ENCODE results near the gene HBB.
"Not testable (repeated sequence)": the region's sequence is repeated elsewhere in the genome, so short reads cannot be mapped to it uniquely, and the experiment has no call there.

The HBB gene

DNA sequence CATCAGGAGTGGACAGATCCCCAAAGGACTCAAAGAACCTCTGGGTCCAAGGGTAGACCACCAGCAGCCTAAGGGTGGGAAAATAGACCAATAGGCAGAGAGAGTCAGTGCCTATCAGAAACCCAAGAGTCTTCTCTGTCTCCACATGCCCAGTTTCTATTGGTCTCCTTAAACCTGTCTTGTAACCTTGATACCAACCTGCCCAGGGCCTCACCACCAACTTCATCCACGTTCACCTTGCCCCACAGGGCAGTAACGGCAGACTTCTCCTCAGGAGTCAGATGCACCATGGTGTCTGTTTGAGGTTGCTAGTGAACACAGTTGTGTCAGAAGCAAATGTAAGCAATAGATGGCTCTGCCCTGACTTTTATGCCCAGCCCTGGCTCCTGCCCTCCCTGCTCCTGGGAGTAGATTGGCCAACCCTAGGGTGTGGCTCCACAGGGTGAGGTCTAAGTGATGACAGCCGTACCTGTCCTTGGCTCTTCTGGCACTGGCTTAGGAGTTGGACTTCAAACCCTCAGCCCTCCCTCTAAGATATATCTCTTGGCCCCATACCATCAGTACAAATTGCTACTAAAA, at the start of gene HBB:
TSS of gene HBB (minus strand) at position 340 of the 579 bp plus-strand sequence. CDS start at position 290, 50 bp downstream.
- no peak for DNase-seq (ENCODE audit: low read depth)

DNA sequence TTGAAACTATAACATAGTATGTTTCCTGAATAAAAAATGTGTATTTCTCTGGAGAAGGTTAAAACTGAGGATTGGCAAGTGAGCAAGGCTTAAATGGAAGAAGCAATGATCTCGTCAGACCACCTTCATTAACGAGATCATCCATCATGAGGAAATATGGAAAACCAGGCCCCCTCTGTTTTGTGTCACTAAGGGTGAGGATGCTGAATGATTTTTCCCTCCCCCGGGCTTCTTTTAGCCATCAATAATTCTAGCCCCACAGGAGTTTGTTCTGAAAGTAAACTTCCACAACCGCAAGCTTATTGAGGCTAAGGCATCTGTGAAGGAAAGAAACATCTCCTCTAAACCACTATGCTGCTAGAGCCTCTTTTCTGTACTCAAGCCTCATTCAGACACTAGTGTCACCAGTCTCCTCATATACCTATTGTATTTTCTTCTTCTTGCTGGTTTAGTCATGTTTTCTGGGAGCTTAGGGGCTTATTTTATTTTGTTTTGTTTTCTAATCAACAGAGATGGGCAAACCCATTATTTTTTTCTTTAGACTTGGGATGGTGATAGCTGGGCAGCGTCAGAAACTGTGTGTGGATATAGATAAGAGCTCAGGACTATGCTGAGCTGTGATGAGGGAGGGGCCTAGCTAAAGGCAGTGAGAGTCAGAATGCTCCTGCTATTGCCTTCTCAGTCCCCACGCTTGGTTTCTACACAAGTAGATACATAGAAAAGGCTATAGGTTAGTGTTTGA, 48.7 kb upstream of the HBB start:
- DNase-seq (ENCODE audit: low read depth), result no peak

DNA sequence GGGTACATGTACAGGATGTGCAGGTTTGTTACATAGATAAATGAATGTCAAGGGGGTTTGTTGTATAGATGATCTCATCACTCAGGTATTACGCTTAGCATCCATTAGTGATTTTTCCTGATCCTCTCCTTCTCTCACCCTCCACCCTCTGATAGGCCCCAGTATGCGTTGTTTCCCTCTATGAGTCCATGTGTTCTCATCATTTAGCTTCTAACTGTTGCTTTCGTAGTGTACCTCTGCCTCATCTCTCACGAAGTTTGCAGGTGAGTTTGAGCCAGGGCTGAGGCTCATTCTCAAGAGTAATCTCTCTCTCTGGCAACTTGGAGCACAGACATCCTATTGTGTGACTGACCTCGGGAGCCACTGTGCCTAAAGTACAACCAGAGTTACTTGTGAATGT, 47.5 kb upstream of the HBB start:
- DNase-seq (ENCODE audit: low read depth), result no peak

DNA sequence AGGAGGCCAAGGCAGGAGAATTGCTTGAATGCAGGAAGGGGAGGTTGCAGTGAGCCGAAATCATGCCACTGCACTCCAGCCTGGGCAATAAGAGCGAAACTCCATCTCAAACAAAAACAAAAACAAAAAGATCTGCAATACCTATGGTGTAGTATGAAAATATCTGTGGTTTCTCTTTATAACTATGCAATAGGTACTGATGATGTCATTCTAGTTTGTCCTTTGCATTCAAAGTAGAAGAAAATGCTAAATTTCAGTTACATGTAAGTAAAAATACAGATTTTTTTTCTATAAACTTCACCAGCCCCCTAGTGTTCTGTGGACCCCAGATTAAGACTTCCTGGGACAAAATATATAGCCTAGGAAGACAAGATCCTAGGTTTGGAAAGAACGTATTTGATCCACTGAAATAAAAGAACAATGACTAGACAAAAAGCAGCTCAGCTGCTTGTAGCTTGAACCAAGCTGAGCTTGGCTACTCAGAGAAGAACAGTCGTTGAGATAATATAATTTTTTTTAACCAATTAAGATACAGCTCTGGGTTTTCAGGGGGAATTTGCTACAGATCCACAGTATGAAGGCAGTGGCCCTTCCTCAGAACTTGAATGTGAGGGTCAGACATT, 45.6 kb upstream of the HBB start:
- DNase-seq (ENCODE audit: low read depth), result no peak

DNA sequence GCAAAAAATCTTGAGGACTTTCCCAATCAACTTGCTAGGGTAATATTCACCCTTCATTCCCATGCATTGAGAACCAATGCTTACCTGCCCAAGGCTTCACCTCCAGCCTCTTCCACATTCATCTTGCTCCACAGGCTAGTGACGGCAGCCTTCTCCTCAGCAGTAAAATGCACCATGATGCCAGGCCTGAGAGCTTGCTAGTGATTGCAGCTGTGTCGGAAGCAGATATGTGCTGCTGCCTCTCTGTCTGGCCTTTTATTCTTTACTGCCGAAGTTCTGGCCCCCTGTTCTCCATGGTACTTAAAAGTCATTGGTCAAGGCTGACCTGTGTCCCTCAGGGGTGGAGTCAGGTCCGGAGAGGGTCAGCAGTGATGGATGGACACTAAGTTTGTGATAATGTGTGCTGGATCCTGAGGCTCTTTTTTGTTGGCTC, 42.9 kb upstream of the HBB start, which contains the start of gene HBE1:
TSS of gene HBE1 (minus strand) at position 231 of the 433 bp plus-strand sequence. CDS start at position 176, 55 bp downstream.
- DNase-seq (ENCODE audit: low read depth), result no peak

DNA sequence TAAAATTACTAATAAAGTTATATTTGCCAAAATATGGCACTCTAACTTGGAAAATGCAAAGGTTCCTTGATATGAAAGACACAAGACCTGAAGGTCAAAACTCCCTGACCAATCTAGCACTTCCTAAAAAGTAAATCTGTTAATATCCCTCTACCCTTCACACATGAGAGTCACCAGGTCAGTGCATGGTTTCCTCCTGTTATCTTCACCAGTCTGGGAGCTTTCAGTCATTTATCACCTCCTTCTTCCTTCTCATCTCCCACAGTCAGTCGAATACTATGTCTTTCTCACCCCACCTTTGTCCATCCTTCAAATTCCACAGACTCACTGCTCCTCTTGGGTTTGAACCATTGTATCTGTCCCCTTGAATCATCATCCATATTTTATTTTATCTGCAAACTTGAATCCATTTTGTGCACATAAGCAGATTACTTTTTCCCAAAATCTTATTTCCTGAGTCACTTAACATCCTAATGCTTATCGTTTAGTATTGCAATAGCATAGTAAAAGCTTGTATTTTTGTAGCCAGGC, 40.2 kb upstream of the HBB start:
- no peak for DNase-seq (ENCODE audit: low read depth)

DNA sequence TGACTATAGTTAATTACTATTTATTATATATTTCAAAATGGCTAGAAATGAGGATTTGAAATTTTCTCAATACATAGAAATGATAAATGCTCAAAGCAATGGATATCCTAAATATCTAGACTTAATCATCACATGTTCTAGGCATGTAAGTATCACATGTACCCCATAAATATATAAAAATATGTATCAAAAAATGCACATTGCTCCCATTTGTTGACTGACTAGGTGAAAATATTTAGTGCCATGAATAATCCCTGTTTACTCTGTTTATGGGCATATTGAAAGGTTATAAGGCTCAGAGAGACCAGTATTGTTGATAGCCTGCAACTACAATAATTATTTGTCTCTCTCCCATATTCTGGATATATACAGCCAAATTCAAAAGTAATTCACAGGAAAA, 39.7 kb upstream of the HBB start:
- no peak for DNase-seq (ENCODE audit: low read depth)

DNA sequence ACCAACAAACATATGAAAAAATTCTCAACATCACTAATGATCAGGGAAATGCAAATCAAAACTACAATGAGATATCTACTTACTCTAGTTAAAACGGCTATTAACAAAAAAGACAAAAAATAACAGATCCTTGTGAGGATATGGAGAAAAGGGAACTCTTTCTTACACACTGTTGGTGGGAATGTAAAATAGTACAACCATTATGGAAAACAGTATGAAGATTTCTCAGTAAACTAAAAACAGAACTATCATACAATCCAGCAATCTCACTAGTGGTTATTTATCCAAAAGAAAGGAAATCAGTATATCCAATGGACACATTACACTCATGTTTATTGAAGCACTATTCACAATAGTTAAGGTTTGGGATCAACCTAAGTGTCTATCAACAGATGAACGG, 39.0 kb upstream of the HBB start:
- DNase-seq (ENCODE audit: low read depth), result no peak

DNA sequence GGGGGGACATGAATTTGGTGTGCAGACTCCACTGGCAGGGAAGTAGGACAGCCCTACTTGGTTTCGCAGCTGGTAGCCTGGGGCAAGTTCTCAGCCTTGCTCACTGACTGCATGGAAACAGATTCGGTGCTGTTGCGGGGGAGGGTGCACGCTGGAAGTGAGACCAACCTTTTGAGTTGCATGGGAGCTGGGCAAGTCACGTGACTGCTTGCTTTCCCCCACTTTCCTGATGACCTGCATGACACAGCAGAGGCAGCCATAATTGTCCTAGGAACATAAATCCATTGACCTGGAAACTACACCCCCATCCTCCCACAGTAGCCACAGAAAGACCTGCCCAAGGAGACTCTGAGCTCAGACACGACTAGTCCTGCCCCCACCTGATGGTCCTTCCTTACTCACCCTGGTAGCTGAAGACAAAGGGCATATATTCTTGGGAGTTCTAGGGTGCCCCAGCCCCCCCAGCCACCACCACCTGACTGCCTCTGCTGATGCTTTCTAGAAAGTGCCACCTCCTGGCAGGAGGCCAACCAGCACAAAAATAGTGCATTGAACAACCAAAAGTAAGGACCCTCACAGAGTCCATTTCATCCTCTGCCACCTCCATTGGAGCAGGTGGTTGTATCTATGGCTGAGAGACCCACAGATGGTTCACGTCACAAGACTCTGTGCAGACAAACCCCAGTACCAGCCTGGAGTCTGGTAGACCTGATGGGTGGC, 31.8 kb upstream of the HBB start:
- DNase-seq (ENCODE audit: low read depth), result no peak

DNA sequence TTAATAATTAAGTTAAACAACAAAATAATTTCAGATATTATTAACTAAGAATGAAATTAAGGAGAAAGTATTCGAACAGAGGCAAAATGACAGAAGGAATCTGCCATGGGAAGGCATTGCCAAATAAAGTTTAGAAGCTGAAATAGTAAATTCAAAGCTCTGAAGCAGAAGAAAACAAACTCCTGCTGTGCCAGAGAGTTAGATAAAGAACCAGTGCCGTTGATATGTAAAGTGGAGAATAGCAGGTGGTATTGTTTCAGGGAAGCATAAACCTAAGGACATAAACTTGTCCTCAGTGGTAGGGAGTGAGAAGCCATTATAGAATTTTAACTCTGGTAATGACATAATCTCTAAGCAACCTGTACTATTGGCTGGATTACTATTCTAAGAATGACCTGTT, 30.4 kb upstream of the HBB start:
- no peak for DNase-seq (ENCODE audit: low read depth)

DNA sequence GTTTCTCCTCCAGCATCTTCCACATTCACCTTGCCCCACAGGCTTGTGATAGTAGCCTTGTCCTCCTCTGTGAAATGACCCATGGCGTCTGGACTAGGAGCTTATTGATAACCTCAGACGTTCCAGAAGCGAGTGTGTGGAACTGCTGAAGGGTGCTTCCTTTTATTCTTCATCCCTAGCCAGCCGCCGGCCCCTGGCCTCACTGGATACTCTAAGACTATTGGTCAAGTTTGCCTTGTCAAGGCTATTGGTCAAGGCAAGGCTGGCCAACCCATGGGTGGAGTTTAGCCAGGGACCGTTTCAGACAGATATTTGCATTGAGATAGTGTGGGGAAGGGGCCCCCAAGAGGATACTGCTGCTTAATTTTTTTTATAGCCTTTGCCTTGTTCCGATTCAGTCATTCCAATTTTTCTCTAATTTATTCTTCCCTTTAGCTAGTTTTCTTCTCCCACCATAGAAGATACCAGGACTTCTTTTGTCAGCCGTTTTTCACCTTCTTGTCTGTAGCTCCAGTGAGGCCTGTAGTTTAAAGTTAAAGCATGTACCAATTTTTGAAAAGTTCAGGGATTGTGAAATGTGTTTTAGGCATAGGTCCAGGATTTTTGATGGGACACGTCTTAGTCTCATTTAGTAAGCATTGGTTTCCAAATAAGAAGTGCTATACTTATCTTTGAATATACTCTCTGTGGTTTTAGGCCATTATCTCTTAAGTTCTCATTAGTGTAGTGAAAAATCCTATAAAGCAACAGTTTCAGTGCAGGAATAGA, 28.0 kb upstream of the HBB start, which contains the start of gene HBG2:
TSS of gene HBG2 (minus strand) at position 136 of the 768 bp plus-strand sequence. CDS start at position 83, 53 bp downstream.
- not testable (repeated sequence) for DNase-seq (ENCODE audit: low read depth)

DNA sequence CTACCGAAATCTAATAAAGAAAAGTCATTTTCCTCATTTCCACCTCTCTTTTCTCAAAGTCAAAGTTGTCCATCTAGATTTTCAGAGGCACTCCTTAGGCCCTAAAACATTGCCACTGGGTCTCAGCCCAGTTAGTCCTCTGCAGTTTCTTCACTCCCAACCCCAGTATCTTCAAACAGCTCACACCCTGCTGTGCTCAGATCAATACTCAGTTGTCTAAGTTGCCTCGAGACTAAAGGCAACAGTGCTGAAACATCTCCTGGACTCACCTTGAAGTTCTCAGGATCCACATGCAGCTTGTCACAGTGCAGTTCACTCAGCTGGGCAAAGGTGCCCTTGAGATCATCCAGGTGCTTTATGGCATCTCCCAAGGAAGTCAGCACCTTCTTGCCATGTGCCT, 27.2 kb upstream of the HBB start:
- DNase-seq (ENCODE audit: low read depth), result not testable (repeated sequence)

DNA sequence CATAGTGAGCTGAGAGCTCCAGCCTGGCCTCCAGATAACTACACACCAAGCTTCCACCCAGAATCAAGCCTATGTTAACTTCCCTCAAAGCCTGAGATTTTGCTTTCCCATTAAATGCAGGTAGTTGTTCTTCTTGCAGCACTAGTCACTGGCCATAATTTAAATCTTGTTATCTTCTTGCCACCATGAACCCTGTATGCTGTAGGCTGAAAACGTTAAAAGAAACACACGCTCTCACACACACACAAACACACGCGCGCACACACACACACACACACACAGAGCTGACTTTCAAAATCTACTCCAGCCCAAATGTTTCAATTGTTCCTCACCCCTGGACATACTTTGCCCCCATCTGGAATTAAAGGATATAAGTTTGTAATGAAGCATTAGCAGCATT, 26.6 kb upstream of the HBB start:
- not testable (repeated sequence) for DNase-seq (ENCODE audit: low read depth)

DNA sequence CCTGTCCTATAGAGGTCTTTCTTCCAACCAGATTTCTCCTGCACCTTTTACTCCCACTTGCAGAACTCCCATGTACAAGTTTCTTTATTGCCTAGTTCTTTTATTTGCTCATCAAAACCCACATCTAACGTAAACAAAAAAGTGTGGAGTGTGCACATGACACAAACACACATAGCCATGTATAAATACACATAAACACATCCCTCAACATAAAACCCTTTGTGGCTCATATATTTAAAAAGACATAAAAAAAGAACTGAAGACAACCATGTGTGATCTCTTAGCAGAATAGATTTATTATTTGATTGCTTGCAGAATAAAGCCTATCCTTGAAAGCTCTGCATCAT, 26.0 kb upstream of the HBB start:
- DNase-seq (ENCODE audit: low read depth), result no peak

DNA sequence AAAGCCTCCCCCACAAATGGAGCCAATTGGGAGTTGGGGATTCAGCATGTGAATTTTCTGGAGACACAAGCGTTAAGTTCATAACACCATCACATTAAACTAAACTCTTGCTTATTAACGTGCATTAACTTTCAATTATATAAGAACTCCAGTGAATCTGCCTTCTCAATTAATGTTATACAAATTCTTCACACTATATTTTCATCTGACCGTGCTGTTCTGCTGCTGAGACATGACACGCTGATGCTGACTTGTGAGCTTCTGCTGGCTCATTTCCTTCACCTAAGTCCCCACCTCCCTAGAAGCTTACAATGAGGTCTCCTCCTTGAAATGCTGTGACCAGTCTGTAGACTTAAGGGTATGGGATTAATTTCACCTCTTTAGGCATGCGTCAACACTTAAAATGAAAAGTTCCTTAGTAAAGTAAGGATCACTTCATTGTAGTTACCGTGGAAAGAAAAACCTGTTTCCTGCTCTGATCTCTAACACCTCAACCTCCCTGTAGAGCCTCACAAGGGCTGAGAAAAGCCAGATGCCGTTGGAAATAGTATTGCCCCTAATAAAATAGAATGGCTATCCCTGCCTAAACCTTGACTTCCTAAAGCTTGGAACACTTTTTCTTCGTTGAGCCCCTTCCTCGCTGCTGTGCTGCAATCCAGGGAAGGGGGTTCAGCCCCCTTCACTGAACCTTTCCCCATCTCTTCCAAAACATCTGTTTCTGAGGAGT, 25.5 kb upstream of the HBB start:
- no peak for DNase-seq (ENCODE audit: low read depth)

DNA sequence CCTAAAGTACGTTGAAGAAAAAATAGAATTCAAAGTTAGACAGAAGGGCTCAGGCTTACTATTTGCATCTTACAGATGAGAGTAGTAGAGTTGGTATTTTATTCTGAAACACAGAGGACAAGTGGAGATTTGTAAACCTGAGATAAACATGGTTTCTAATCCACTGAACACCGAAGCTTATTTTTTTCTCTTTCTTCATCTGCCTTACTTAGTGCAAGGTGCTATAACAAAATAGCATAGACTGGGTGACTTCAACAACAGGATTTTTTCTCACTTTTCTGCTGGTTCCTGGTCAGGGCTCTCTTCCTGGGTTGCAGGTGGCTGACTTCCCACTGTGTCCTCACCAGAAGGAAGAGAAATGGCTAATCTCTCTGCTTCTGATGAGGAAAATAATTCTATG, 24.9 kb upstream of the HBB start:
- DNase-seq (ENCODE audit: low read depth), result no peak

DNA sequence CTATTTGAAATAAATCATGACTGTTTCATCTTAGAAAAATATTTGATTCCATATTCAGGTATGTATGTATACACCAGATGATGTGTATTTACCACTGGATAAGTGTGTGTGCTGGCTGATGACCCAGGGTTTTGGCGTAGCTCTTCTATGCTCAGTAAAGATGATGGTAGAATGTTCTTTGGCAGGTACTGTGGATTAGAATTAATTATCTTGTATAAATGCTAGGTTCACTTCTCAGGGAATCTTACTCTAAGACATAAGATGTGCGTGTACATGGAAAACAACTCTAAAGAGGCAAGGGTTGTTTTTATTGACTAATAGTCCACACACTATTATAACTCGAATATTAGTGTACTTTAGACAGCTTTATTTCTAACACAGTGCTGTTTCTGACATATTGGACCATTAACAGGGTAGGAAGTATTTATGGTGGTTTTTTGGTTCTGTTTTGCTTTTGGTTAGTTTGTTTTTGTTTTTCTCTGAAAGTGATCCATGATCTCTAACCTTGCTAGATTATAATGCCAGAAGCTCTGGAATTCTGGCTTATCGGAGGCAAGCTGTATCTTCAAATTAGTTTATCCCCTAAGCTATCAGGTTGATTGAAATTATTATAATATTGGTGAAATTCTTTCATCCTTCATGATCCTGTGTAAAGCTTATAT, 23.8 kb upstream of the HBB start:
- no peak for DNase-seq (ENCODE audit: low read depth)

DNA sequence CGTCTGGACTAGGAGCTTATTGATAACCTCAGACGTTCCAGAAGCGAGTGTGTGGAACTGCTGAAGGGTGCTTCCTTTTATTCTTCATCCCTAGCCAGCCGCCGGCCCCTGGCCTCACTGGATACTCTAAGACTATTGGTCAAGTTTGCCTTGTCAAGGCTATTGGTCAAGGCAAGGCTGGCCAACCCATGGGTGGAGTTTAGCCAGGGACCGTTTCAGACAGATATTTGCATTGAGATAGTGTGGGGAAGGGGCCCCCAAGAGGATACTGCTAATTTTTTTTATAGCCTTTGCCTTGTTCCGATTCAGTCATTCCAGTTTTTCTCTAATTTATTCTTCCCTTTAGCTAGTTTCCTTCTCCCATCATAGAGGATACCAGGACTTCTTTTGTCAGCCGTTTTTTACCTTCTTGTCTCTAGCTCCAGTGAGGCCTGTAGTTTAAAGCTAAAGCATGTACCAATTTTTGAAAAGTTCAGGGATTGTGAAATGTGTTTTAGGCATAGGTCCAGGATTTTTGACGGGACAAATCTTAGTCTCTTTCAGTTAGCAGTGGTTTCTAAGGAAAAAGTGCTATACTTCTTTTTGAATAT, 23.0 kb upstream of the HBB start, which contains the start of gene HBG1:
TSS of gene HBG1 (minus strand) at position 51 of the 590 bp plus-strand sequence. CDS start 53 bp downstream, outside the sequence.
- DNase-seq (ENCODE audit: low read depth), result not testable (repeated sequence)

DNA sequence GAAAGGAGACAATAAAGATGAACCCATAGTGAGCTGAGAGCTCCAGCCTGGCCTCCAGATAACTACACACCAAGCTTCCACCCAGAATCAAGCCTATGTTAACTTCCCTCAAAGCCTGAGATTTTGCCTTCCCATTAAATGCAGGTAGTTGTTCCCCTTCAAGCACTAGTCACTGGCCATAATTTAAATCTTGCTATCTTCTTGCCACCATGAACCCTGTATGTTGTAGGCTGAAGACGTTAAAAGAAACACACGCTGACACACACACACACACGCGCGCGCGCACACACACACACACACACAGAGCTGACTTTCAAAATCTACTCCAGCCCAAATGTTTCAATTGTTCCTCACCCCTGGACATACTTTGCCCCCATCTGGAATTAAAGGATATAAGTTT, 21.6 kb upstream of the HBB start:
- DNase-seq (ENCODE audit: low read depth), result not testable (repeated sequence)
